ENCODE data around the gene RNF213.

RNF213 gene

GRCh38 chr17:80274871-80275449, 14.3 kb downstream of the RNF213 start:
- Histone ChIP-seq H3K4me1 (ENCODE audit: control insufficient read depth, insufficient read depth, low read length) (no peaks in the 10 kb centered on the region), H3K27ac (ENCODE audit: extremely low read depth, low read depth, low read length) (no peak overlapping the region), H3K9me3 (ENCODE audit: control insufficient read depth, insufficient read depth, low read depth, low read length) (no peaks in the 10 kb centered on the region), H3K36me3 (ENCODE audit: control insufficient read depth in 2 of 2, insufficient read depth in 1 of 2, low read length in 2 of 2) (peaks cover 9 to 31% of the 10 kb centered on the region in 2 experiments; a peak in 2 of 3 replicates), H3K4me3 (ENCODE audit: low read depth, low read length) (no peak overlapping the region)
- TF ChIP-seq ZNF18 (tag by site-specific recombination; IDR thresholded peaks at IDR 0.05) (peak; percentile 85), MZF1 (tag by site-specific recombination; IDR thresholded peaks at IDR 0.05; ENCODE audit: borderline replicate concordance) (no peak), ZFHX2 (tag by site-specific recombination; conservative IDR thresholded peaks at IDR 0.05) (peak; percentile 98), SCRT1 (tag by site-specific recombination; IDR thresholded peaks at IDR 0.05; ENCODE audit: borderline replicate concordance) (no peak), WT1 (tag by site-specific recombination; IDR thresholded peaks at IDR 0.05) (peak; percentile 67; the same call in 1 of the 2 replicates), GLIS2 (tag by site-specific recombination; IDR thresholded peaks at IDR 0.05) (peak; percentile 18; the same call in 1 of the 2 replicates), ZSCAN4 (tag by site-specific recombination; IDR thresholded peaks at IDR 0.05) (peak; percentile 65; the same call in 1 of the 2 replicates), ZNF426 (tag by site-specific recombination; IDR thresholded peaks at IDR 0.05) (no peak), ZNF211 (tag by site-specific recombination; IDR thresholded peaks at IDR 0.05; ENCODE audit: low read depth) (peak; percentile 19; the same call in 1 of the 2 replicates), REST (tag by site-specific recombination; IDR thresholded peaks at IDR 0.05) (no peak), ZBTB7A (tag by site-specific recombination; IDR thresholded peaks at IDR 0.05; ENCODE audit: low read depth) (0 out of 2 replicates have a peak, but pooled peaks have one; percentile 45), ZNF398 (tag by site-specific recombination; IDR thresholded peaks at IDR 0.05) (peak; percentile 40), KLF9 (tag by site-specific recombination; IDR thresholded peaks at IDR 0.05; ENCODE audit: low read depth) (peak; percentile 74), ZBTB10 (tag by site-specific recombination; IDR thresholded peaks at IDR 0.05) (peak; percentile 98), ZNF155 (tag by site-specific recombination; IDR thresholded peaks at IDR 0.05) (no peak), KLF8 (tag by site-specific recombination; IDR thresholded peaks at IDR 0.05) (peak; percentile 65), ZNF785 (tag by site-specific recombination; IDR thresholded peaks at IDR 0.05) (peak; percentile 34; the same call in 1 of the 2 replicates), ZNF791 (tag by site-specific recombination; IDR thresholded peaks at IDR 0.05) (0 out of 2 replicates have a peak, but pooled peaks have one; percentile 18), ZNF239 (tag by site-specific recombination; IDR thresholded peaks at IDR 0.05) (0 out of 2 replicates have a peak, but pooled peaks have one; percentile 41), PATZ1 (tag by site-specific recombination; IDR thresholded peaks at IDR 0.05) (peak; percentile 71), EGR2 (tag by site-specific recombination; IDR thresholded peaks at IDR 0.05; ENCODE audit: low read depth) (peak; percentile 98)
- ChIA-PET POLR2A (no interaction called here), CTCF (no interaction called here)

Data from HEK293 (cell line).